ENCODE data around the gene L2HGDH.

DNA sequence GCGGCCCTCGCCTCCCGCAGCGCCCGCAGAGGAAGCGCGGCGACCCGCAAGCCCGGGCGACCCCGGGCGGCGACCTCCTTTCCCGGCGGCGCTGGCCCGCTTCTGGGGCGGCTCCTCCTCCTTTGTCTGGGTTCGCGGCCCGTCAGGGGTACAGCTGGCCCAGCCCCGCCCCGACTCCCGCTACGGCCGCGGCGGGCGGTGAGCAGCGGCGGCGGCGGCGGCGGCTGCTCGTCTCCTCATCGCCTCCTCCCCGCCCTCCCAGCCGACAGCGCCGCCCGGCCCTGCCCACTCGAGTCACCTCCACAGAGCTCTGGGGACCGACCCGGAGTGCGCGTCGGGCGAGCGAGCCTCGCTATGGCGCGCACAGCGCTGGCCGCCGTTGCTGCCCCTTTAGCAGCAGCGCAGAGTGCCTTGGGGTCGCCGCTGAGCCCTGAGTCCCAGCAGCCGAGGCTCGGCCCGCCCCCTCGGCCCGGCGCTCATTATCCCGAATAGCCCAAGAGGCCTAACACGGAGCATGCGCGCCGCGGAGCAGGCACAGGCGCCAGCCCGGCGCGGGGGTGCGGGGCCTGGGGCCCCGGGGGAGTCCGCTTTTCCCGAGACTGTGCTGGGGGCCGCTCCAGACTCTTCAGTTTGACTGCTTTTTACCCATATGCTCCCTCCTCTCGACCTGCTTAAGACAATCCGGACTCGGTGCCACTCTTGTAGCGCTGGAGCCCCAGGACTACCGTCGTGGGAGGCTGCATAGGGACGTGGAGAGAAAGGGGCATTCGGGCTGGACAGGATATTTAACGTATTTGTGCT, 80.4 kb downstream of the L2HGDH start, which contains the start of gene SOS2:
- TF ChIP-seq, protein P1, sequence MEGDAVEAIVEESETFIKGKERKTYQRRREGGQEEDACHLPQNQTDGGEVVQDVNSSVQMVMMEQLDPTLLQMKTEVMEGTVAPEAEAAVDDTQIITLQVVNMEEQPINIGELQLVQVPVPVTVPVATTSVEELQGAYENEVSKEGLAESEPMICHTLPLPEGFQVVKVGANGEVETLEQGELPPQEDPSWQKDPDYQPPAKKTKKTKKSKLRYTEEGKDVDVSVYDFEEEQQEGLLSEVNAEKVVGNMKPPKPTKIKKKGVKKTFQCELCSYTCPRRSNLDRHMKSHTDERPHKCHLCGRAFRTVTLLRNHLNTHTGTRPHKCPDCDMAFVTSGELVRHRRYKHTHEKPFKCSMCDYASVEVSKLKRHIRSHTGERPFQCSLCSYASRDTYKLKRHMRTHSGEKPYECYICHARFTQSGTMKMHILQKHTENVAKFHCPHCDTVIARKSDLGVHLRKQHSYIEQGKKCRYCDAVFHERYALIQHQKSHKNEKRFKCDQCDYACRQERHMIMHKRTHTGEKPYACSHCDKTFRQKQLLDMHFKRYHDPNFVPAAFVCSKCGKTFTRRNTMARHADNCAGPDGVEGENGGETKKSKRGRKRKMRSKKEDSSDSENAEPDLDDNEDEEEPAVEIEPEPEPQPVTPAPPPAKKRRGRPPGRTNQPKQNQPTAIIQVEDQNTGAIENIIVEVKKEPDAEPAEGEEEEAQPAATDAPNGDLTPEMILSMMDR (IDR thresholded peaks at IDR 0.05): no peak
- TF ChIP-seq POLR2A (IDR thresholded peaks at IDR 0.05): peak in 1 of 2 donors; percentile 70
